ENCODE results near the gene ARID1B.

ARID1B gene

DNA sequence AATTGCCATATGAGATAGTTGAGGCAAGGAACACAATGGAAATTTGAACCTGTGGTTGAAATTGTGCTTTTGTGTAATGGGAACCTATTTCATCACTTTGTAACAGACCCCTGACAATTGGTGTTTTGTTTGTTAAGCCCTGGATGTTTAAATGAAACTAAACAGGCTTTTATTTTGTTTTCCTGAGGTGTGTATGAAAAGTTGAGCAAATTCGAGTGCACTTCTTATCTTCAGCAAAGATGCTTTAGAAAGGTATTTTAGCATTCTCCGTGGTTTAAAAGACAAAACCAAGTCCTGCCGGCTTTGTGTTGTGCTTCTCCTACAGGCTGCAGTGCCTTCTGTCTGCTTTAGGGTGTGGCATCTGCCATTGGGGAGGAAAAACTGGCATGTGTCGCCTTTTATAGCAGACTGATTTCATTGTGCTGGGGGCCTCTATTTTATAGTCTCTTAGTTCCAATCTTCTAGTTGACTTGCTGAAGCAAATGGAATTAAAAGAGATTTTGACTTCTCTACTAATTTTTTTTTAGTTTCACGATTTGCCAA lies 2.2 kb upstream of the ARID1B start:
- no peak for DNase-seq

GRCh38 chr6:156775717-156776116 lies 1.5 kb upstream of the ARID1B start:
- no peak for DNase-seq

- DNase-seq, result no peak
Observed at GRCh38 chr6:156776470-156776839, 723 bp upstream of the ARID1B start.

GRCh38 chr6:156777577-156778453 lies 637 bp downstream of the ARID1B start:
- DNase-seq, result peak; percentile 61 to 65

DNA sequence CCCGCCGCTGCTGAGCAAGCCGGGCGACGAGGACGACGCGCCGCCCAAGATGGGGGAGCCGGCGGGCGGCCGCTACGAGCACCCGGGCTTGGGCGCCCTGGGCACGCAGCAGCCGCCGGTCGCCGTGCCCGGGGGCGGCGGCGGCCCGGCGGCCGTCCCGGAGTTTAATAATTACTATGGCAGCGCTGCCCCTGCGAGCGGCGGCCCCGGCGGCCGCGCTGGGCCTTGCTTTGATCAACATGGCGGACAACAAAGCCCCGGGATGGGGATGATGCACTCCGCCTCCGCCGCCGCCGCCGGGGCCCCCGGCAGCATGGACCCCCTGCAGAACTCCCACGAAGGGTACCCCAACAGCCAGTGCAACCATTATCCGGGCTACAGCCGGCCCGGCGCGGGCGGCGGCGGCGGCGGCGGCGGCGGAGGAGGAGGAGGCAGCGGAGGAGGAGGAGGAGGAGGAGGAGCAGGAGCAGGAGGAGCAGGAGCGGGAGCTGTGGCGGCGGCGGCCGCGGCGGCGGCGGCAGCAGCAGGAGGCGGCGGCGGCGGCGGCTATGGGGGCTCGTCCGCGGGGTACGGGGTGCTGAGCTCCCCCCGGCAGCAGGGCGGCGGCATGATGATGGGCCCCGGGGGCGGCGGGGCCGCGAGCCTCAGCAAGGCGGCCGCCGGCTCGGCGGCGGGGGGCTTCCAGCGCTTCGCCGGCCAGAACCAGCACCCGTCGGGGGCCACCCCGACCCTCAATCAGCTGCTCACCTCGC lies 1.5 kb downstream of the ARID1B start:
- DNase-seq, result peak; percentile 60 to 64

GRCh38 chr6:156779206-156780094 lies 2.3 kb downstream of the ARID1B start:
- peak; percentile 67 to 70 for DNase-seq

DNA sequence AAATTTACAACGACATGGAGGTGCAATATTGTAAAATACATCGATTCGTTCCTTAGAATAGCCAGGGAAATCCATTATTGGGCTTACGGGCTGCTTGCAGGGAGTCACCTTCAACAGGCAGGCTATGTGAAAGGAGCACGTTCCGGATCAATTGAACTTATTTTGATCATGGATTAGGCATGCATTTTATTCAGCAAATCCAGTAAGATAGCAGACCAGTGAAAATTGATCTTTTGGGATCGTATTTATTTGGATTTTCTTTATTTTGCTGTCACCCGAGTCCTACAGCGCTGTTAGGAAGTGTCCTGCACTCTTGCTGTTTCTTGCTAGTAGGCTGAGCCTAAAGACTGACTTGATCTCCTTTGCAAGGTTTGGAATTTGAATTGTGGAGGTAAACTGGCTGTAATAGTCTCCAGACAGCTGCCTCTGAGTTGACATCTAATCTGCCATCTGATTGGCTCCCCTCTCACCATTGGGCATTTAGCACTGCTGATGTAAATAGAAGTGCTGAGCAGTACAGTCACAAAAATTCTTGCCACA lies 3.0 kb downstream of the ARID1B start:
- DNase-seq, result peak in 1 of 2 donors; percentile 54

DNA sequence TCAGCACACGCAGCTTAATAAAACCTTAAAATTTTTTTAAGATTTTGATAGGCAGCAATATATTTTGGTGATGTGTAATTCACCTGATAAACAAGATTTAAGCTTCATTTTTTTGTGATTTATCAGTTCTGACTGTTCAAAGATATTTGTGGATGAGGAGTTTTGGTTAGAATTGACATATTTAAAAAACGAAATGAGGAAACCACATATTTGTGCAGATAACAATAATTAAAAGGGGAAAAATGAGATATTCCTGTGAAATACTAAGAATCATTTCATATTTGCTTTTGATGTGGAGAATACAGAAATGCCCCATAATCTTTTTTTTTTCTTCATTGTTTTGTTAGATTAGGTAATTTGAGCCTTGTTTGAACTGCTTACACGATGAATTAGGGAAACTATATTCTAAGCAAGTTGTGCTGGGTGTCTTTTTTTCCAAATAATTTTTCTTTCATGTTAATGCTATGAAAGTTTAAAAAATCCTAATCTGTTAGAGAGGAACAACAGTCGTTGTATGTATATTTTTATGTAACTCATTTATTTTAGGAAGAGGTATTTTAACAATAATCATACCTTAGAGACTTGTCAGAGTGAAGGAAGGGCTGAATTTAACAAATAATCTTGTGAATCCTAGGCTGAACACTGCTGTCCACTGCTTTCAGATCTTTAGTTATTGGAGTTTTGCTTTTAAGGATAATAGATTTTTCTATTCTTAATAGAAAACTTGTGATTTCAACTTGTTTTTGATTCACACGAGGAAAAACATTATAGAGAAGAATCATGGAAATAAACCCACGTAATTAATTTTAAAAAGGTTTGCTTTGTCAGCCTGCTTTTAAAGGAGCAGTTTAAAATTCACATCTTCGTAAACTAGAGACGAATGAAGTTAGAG lies 4.0 kb downstream of the ARID1B start:
- no peak for DNase-seq

DNA sequence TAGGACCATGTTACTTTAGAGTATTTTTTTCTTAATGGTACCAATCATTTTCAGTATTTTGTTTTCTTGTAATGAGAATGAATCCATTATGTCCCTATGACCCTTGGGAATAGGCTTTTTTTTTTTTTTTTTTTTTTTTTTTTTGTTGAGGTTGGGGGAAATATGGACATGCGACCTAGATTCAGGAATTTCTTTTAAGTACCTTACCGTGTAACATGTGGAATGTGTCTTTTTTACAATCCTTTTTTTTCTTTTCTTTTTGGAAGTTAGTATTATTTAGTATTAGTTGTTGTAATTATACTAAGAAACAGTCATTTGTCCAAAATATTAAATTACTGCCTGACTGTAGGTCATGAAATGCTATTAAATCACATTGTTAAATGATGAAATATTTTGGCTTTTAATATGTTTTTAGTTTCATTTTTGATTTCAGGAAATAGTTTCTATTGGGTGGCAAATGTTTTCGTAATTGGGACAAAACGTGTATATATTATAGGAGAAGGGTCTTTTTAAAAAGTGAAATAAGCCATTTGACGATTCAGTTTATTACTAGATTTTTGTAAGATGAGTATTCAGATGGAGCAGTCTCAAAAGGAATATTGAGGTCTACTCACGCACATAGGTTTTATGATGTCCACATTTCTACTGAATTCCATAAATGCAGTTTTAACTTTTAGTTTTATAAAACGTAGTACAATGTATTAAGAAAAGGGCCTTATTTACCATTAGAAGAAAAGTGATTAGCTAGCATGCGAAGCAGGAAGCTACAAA lies 4.9 kb downstream of the ARID1B start:
- DNase-seq, result no peak

GRCh38 chr6:156782691-156783320 lies 5.6 kb downstream of the ARID1B start:
- DNase-seq, result no peak

DNA sequence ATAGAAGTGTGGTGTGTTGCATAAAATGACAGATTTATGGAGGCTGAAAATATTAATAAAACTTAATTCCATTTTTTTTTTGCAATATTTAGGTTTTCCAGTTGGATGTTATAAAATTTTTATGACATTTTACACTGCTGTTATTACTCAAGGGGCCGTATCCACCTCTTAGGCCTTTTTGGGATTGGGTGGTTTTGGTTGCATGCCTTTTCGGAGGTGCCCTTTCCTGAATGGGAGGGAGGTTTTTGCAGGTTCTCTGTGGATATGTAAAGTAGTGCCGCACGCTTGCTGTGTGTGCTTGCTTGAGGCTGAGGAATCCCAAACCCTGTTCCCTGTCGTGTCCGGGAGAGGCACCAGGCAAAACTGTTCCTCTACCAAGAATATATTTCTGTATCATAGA lies 6.8 kb downstream of the ARID1B start:
- DNase-seq, result no peak

- DNase-seq, result no peak
Observed at GRCh38 chr6:156786652-156787051, 9.5 kb downstream of the ARID1B start.

DNA sequence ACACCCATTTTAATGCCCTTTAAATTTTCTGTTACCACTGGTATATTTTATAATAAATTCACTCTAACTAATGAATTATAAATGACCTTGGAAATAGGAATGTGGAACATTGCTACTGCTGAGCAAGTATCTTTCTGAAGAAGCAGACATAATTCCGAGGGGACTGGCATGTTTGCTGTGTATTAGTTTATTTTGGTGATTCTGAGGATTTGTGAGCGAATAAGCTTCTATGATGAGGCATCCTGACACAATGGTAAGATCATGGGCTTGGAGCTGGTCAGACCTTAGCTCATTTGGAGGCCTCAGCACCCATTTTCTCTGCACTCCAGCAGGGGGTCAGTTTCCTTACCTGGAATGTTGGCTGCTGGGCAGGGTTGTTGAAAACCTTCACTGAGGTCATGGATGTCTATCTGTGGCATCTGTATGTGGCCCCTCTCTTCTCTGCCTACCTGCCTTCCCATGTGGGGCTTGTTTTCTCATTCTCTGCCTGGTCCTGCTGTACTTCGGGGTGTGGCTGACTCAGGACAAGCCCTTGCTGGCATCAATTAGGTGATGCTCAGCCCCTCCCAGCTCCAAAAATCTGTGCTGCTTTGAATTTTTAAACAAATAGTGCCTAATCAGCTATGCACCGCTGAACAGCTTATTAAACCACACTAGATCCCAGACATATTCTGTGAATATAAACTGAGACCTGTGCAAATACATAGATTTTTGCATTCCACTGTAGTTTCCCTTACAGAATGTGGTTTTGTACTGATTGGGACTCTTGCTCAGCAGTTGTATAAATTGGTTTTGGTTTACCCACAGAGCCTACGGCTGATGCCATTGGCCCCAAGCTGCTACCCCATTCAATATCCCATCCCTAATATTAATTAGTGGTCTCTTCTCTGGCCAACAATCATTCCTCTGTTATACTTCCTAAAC lies 10.7 kb downstream of the ARID1B start:
- no peak for DNase-seq

GRCh38 chr6:156789081-156789943 lies 12.1 kb downstream of the ARID1B start:
- no peak for DNase-seq

- no peak for DNase-seq
Observed at GRCh38 chr6:156790711-156791319, 13.6 kb downstream of the ARID1B start.

GRCh38 chr6:156791320-156791850 lies 14.2 kb downstream of the ARID1B start:
- DNase-seq, result peak in 1 of 2 donors; percentile 35

- no peak for DNase-seq
Observed at GRCh38 chr6:156793200-156793599, 16.0 kb downstream of the ARID1B start.
